Adipocyte (in vitro differentiated cells): ENCODE measurements around the gene CD180.
A peak's percentile ranks its signal among the peaks of the same experiment; 100 is the strongest.
"Not testable (repeated sequence)": the region's sequence is repeated elsewhere in the genome, so short reads cannot be mapped to it uniquely, and the experiment has no call there.

ENCODE experiments used
- DNase-seq: peaks from one replicate; pipeline ENCODE4 v3.0.0-alpha.2; 2015; ENCODE audit warnings: low read depth
- H3K27me3 ChIP-seq: replicated peaks from 2 replicates; pipeline ENCODE4 v1.7.0; 2013; ENCODE audit warnings: mild to moderate bottlenecking, low read length, moderate library complexity; ENCODE audit not compliant: control insufficient read depth, insufficient read depth
- H3K36me3 ChIP-seq: 2 replicates; pipeline ENCODE4 v1.7.0; 2013; ENCODE audit warnings: low read length, mild to moderate bottlenecking, moderate library complexity; ENCODE audit not compliant: control insufficient read depth, insufficient read depth, severe bottlenecking
- H3K4me1 ChIP-seq: 2 replicates; pipeline ENCODE4 v1.7.0; 2013; ENCODE audit warnings: mild to moderate bottlenecking, low read length, moderate library complexity; ENCODE audit not compliant: control insufficient read depth, insufficient read depth
- H3K4me3 ChIP-seq: 2 replicates; pipeline ENCODE4 v1.7.0; 2013; ENCODE audit warnings: mild to moderate bottlenecking, low read length, moderate library complexity
- H3K9ac ChIP-seq: 2 replicates; pipeline ENCODE4 v1.7.0; 2013; ENCODE audit warnings: mild to moderate bottlenecking, low read length, moderate library complexity
- H3K9me3 ChIP-seq: 2 replicates; pipeline ENCODE4 v1.7.0; 2013; ENCODE audit warnings: mild to moderate bottlenecking, low read length, moderate library complexity; ENCODE audit not compliant: control insufficient read depth

The CD180 gene

DNA sequence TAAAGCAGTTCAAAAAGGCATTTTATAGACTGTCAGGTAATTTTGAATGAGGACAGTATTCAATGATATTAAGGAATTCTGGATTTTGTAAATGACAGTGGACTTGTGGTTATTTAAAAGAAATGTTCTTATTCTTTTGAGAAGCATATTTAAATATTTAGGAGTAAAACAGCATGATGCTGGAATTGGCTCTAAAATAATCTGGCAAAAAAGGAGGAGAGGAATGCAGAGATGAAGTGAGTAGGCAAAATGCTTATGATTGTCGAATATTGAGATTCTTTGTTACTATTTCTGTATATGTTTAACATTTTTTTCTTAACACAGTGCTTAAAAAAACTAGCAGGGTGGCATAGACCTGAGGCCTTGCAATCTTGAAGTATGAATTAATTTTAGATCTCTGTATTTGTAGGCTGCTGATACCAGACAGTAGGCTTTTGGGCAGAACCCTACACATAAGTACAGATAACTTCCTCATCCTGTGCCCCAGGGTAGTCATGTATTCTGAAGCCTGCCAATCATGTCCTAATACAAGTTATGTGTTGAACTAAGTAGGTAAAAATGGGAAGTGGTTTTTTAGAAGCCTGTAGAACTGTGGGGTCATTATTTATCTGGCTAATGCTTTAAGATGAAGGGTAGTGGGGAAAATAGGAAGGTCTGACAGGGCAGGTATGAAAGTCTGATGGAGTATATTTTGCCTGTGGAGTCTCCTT, 9.4 kb downstream of the CD180 start:
- Histone ChIP-seq H3K4me3 (no peak overlapping the region), H3K36me3 (no peaks in the 10 kb centered on the region), H3K9ac (no peak overlapping the region), H3K4me1 (peaks cover 5% of the 10 kb centered on the region), H3K27me3 (no peaks in the 10 kb centered on the region), H3K9me3 (no peaks in the 10 kb centered on the region)
- DNase-seq: no peak

DNA sequence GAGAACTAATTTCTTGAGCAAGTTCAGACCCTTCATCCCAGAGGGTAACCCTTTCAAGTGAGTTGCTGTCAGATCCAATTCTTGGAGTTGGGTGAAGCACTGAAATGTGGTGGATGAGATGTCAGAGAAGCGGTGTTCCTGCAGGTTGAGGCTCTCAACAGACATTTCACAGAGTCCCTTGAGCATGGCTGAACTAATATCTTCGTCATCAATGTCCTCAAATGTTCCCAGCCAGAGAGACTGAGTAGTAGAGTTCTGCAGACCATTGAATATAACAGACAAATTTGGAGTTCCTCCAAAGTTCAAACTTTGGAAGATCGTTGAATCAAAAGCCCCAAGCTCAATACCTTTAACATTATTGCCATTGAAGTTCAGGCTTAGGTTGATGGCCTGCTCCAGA, 12.7 kb downstream of the CD180 start:
- Histone ChIP-seq H3K9me3 (no peaks in the 10 kb centered on the region), H3K4me3 (no peak overlapping the region), H3K36me3 (no peaks in the 10 kb centered on the region), H3K9ac (no peak overlapping the region), H3K27me3 (no peaks in the 10 kb centered on the region), H3K4me1 (peaks cover 5% of the 10 kb centered on the region)
- DNase-seq: no peak

- Histone ChIP-seq H3K27me3 (no peaks in the 10 kb centered on the region), H3K36me3 (no peaks in the 10 kb centered on the region), H3K4me3 (no peak overlapping the region), H3K9me3 (no peaks in the 10 kb centered on the region), H3K9ac (no peak overlapping the region), H3K4me1 (peaks cover 5% of the 10 kb centered on the region)
- peak; percentile 72 for DNase-seq
These were observed 14.3 kb downstream of the CD180 start for GRCh38 chr5:67182301-67182790.

- Histone ChIP-seq H3K36me3 (no peaks in the 10 kb centered on the region), H3K9ac (no peak overlapping the region), H3K4me3 (no peak overlapping the region), H3K4me1 (peaks cover 5% of the 10 kb centered on the region), H3K27me3 (no peaks in the 10 kb centered on the region), H3K9me3 (no peaks in the 10 kb centered on the region)
- no peak for DNase-seq
These were observed 14.9 kb downstream of the CD180 start for GRCh38 chr5:67181648-67182221.

GRCh38 chr5:67179697-67180361, 16.8 kb downstream of the CD180 start:
- Histone ChIP-seq H3K4me3 (no peak overlapping the region), H3K9me3 (no peaks in the 10 kb centered on the region), H3K9ac (no peak overlapping the region), H3K27me3 (no peaks in the 10 kb centered on the region), H3K36me3 (no peaks in the 10 kb centered on the region), H3K4me1 (peaks cover 5% of the 10 kb centered on the region)
- DNase-seq: no peak

DNA sequence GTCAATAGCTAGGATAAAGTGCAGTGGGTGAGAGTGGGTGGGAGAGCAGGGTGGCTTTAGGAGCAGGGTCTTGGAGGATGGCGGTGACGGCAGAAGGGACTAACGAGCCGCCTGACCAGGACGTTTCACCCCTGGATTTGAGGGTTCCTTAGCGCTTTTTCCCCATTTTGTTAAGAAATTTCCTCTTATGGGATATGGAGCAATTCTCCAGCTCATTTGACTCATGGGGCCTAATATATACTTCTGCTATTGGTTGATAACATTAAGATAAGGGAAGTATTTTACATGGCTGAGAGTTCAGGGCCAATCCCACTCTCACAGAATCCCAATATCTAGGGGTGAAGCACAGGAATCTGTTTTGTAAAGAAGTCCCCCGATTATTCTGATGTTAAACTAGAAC, 17.6 kb downstream of the CD180 start:
- Histone ChIP-seq H3K4me1 (peaks cover 5% of the 10 kb centered on the region), H3K9ac (no peak overlapping the region), H3K4me3 (no peak overlapping the region), H3K36me3 (no peaks in the 10 kb centered on the region), H3K9me3 (no peaks in the 10 kb centered on the region), H3K27me3 (no peaks in the 10 kb centered on the region)
- no peak for DNase-seq

DNA sequence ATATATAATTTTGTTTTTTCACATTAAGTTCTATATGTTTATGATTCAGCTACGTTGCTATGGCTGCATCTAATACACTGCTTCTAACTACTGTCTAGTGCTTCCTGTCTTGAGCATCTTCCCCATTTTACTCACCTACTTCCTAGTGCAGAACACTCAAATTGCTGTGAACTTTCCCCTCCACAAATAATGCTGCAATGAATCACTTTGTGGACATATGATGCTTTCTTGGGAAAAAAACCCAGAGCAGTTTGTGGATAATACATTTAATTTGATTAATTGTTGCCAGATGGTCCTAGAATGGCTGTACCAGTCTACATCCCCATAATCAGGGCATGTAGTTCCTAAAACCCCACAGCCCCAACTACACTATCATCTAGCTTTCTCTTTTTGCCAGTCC, 18.5 kb downstream of the CD180 start:
- H3K4me1 ChIP-seq: peaks cover 5% of the 10 kb centered on the region
- DNase-seq: peak; percentile 6
- no peak overlapping the region for H3K9ac ChIP-seq
- no peaks in the 10 kb centered on the region for H3K36me3 ChIP-seq
- H3K27me3 ChIP-seq: no peaks in the 10 kb centered on the region
- H3K4me3 ChIP-seq: no peak overlapping the region
- H3K9me3 ChIP-seq: no peaks in the 10 kb centered on the region

GRCh38 chr5:67176936-67177335, 19.7 kb downstream of the CD180 start:
- no peak for DNase-seq
- Histone ChIP-seq H3K4me3 (no peak overlapping the region), H3K36me3 (no peaks in the 10 kb centered on the region), H3K4me1 (no peaks in the 10 kb centered on the region), H3K9me3 (no peaks in the 10 kb centered on the region), H3K27me3 (no peaks in the 10 kb centered on the region), H3K9ac (no peak overlapping the region)

- Histone ChIP-seq H3K4me1 (peaks cover 4% of the 10 kb centered on the region), H3K9ac (no peak overlapping the region), H3K36me3 (no peaks in the 10 kb centered on the region), H3K27me3 (no peaks in the 10 kb centered on the region), H3K4me3 (no peak overlapping the region), H3K9me3 (no peaks in the 10 kb centered on the region)
- DNase-seq: no peak
These were observed 22.6 kb downstream of the CD180 start for GRCh38 chr5:67173959-67174358.

- not testable (repeated sequence) for H3K36me3 ChIP-seq, H3K4me1 ChIP-seq, H3K9ac ChIP-seq, DNase-seq, H3K9me3 ChIP-seq, H3K4me3 ChIP-seq, H3K27me3 ChIP-seq
These were observed 23.2 kb downstream of the CD180 start for GRCh38 chr5:67173351-67173750.

GRCh38 chr5:67170767-67171166, 25.8 kb downstream of the CD180 start:
- Histone ChIP-seq H3K27me3 (no peaks in the 10 kb centered on the region), H3K9ac (no peak overlapping the region), H3K4me3 (no peak overlapping the region), H3K36me3 (peaks cover 7% of the 10 kb centered on the region), H3K4me1 (peaks cover 14% of the 10 kb centered on the region), H3K9me3 (no peaks in the 10 kb centered on the region)
- DNase-seq: peak; percentile 31
